OCI-LY1 (cell line): ENCODE measurements around the gene C2orf49.

Experiments used
- EZH2 ChIP-seq: fragments of 200-600 bp; sonication (generic), shearing (Covaris generic); IDR thresholded peaks from 2 replicates; pipeline ENCODE4 v1.8.0; 2017; ENCODE audit warnings: borderline replicate concordance, mixed run types, mild to moderate bottlenecking, antibody characterized with exemption, low read length, moderate library complexity, mixed read lengths
- TF ChIP-seq, protein P1 (sequence below): fragments of 200-600 bp; sonication (generic), shearing (Covaris generic); IDR thresholded peaks from 2 replicates; pipeline ENCODE4 v1.5.1; 2017; ENCODE audit warnings: mild to moderate bottlenecking, antibody characterized with exemption, low read length, moderate library complexity, mixed read lengths

DNA sequence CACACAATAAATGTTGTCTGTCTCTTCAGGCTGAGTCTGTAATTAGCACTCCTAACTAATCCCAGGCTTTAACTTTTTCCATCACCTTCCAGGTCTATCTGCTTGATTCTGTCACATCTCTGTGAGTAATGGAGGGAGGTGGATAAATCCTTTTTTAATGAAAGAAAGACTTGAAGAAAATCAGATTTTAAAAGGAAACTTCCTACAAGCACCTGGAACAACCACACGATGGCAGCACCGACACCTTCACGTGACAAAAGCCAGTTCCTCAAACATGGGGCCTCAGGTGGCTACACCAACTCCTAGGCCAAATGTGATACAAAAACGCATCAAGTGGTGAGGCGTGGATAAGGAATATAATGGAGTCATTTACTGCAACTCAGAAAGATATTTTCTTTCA lies 49.6 kb upstream of the C2orf49 start:
- TF ChIP-seq, protein P1, sequence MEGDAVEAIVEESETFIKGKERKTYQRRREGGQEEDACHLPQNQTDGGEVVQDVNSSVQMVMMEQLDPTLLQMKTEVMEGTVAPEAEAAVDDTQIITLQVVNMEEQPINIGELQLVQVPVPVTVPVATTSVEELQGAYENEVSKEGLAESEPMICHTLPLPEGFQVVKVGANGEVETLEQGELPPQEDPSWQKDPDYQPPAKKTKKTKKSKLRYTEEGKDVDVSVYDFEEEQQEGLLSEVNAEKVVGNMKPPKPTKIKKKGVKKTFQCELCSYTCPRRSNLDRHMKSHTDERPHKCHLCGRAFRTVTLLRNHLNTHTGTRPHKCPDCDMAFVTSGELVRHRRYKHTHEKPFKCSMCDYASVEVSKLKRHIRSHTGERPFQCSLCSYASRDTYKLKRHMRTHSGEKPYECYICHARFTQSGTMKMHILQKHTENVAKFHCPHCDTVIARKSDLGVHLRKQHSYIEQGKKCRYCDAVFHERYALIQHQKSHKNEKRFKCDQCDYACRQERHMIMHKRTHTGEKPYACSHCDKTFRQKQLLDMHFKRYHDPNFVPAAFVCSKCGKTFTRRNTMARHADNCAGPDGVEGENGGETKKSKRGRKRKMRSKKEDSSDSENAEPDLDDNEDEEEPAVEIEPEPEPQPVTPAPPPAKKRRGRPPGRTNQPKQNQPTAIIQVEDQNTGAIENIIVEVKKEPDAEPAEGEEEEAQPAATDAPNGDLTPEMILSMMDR: peak; percentile 66
- no peak for TF ChIP-seq EZH2
